Right cardiac atrium (tissue), 5 donors: ENCODE results near the gene BIN1. TPM values are rescaled to one million over a fixed set of nuclear protein-coding genes. Genes with fewer than 3 reads are reported as not detected.

ENCODE experiments used
- ATAC-seq, 2 donors: fragments of 200-7000 bp; cut with Tn5 transposase; one replicate each; pipeline versions ENCODE4 v1.8.0 to v1.9.1; 2020; ENCODE audit warnings: moderate library complexity in 2 of 2, mild to moderate bottlenecking in 1 of 2
- DNase-seq, 3 donors: peaks; one replicate each; pipeline ENCODE4 v3.0.0-alpha.2; 2020
- H3K27ac ChIP-seq: one replicate; pipeline ENCODE4 v1.5.1; 2013; ENCODE audit warnings: mild to moderate bottlenecking, low read length, control low read depth, moderate library complexity
- H3K27me3 ChIP-seq: one replicate; pipeline ENCODE4 v1.6.1; 2013; ENCODE audit not compliant: control insufficient read depth, insufficient read depth
- H3K4me1 ChIP-seq: one replicate; pipeline ENCODE4 v1.6.1; 2013; ENCODE audit warnings: low read length; ENCODE audit not compliant: control insufficient read depth, insufficient read depth
- H3K4me3 ChIP-seq: one replicate; pipeline ENCODE4 v1.5.1; 2013; ENCODE audit warnings: low read length, control low read depth
- H3K9me3 ChIP-seq: one replicate; pipeline ENCODE4 v1.6.1; 2013; ENCODE audit warnings: low read length; ENCODE audit not compliant: control insufficient read depth
- WGBS: extraction: QIAGEN DNeasy Blood & Tissue Kit; methylation state at CpG from one replicate; pipeline ENCODE4 v1.1.7; 2013; 5-methylcytosine and 5-hydroxymethylcytosine counted together
- intact Hi-C, 4 donors: fragments of 100-400 bp; cut with DNase I; formaldehyde crosslinking; loops; one replicate each; pipeline versions ENCODE4 v1.11.0 to v1.14.0; 2022 to 2023
- long read RNA-seq, 4 donors: library from polyadenylated mRNA; unstranded; transcript quantifications; one replicate each; pipeline ENCODE4 v2.0.0, GENCODE V29; 2020 to 2021
- polyA plus RNA-seq: library from polyadenylated mRNA; stranded (reverse); fragments of 200-250 nt; gene quantifications from one replicate; pipeline ENCODE4 v1.2.3, GENCODE V29; 2013
- total RNA-seq, 4 donors: library from RNA; stranded (reverse); fragmentation: NEBNext Ultra II Directional; extraction: Animal tissue kit (Norgen Biotek cat#: 25700); gene quantifications; one replicate each; pipeline ENCODE4 v1.2.1, GENCODE V29; 2021
- donor health status: healthy with polysubstance abuse.
- donor health status: DM: no; HTN: yes; CAD: no.
- donor health status: DM: no; HTN: no; CAD: no.
- donor health status: DM: no; HTN: yes; CAD: no; lungs with severe emphysema.
- donor health status: DM: yes; HTN: yes; CAD: no.

BIN1 gene, protein sequence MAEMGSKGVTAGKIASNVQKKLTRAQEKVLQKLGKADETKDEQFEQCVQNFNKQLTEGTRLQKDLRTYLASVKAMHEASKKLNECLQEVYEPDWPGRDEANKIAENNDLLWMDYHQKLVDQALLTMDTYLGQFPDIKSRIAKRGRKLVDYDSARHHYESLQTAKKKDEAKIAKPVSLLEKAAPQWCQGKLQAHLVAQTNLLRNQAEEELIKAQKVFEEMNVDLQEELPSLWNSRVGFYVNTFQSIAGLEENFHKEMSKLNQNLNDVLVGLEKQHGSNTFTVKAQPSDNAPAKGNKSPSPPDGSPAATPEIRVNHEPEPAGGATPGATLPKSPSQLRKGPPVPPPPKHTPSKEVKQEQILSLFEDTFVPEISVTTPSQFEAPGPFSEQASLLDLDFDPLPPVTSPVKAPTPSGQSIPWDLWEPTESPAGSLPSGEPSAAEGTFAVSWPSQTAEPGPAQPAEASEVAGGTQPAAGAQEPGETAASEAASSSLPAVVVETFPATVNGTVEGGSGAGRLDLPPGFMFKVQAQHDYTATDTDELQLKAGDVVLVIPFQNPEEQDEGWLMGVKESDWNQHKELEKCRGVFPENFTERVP
- total RNA-seq (10 to 100 TPM in 3 of 4 donors, 1 to 10 TPM in 1; 6.6 to 12.0 (median 10.4) TPM), polyA plus RNA-seq (5.9 TPM)
- long read RNA-seq, donor 1, transcript BIN1-209 (15 exons, 2,293 nt) = minor isoform, 9 of 29 reads
- long read RNA-seq, donor 1, transcript BIN1-211 (14 exons, 2,143 nt) = major isoform, 15 of 29 reads
- long read RNA-seq, donor 1, partial matches to known transcripts = 4 of 29 reads
- long read RNA-seq, donor 1, other reads (novel, unspliced or antisense) = 0 of 29 reads
- long read RNA-seq, donor 2, transcript BIN1-209 (15 exons, 2,293 nt) = major isoform, 5 of 11 reads
- long read RNA-seq, donor 2, partial matches to known transcripts = 1 of 11 reads
- long read RNA-seq, donor 2, other reads (novel, unspliced or antisense) = 1 of 11 reads
- long read RNA-seq, donor 3, transcript BIN1-211 (14 exons, 2,143 nt) = major isoform, 18 of 54 reads
- long read RNA-seq, donor 3, transcript BIN1-204 (13 exons, 2,074 nt) = minor isoform, 12 of 54 reads
- long read RNA-seq, donor 3, transcript BIN1-209 (15 exons, 2,293 nt) = minor isoform, 9 of 54 reads
- long read RNA-seq, donor 3, partial matches to known transcripts = 5 of 54 reads
- long read RNA-seq, donor 3, other reads (novel, unspliced or antisense) = 10 of 54 reads
- long read RNA-seq, donor 4, transcript BIN1-211 (14 exons, 2,143 nt) = major isoform, 6 of 9 reads
- long read RNA-seq, donor 4, partial matches to known transcripts = 1 of 9 reads
- long read RNA-seq, donor 4, other reads (novel, unspliced or antisense) = 0 of 9 reads

DNA sequence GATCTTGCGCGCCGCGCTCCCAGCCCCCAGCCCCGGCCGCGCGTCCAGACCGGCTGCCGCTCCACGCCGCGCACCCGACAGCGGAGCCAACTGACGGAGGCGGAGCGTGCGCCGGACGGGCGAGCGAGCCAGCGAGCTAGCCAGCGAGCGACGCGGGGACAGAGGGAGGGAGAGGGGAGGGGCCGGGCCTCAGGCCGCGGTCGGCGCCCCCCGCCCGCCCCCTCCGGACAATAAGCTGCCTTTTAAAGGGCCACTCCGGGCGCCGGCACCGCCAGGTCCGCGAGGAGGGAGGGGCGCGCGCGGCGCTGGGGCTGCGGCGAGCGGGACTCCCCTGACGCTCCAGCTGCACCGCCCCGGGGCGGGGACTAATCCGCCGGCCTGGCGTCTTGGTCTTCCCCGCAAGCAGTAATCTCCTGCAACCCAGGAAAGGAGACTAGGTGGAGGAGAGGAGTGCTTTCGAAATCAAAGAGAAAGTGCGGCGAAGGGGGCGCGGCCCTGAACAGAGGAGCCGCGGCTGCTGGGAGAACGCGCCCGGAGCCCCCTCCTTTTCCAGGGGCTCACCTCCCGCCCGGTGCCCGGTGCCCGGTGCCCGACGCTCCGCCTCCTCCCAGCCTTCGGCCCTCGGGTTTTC, at the start of gene BIN1:
BIN1 (minus strand) TSS at position 164 of the 631 bp plus-strand sequence. CDS start 211 bp downstream, outside the sequence.
- H3K4me1 ChIP-seq = peaks cover 6% of the 10 kb centered on the region
- under 1% methylated on average over 76 of the region's 77 CpGs for WGBS
- H3K4me3 ChIP-seq = peak within 1 kb of the TSS; percentile 65
- no peaks in the 10 kb centered on the region for H3K27me3 ChIP-seq
- H3K27ac ChIP-seq = peak within 1 kb of the TSS; percentile 7
- H3K9me3 ChIP-seq = no peaks in the 10 kb centered on the region
- DNase-seq (peak; percentile 90 to 96 (median 93)), ATAC-seq (peak; percentile 93)
- intact Hi-C loops = no loop called here

DNA sequence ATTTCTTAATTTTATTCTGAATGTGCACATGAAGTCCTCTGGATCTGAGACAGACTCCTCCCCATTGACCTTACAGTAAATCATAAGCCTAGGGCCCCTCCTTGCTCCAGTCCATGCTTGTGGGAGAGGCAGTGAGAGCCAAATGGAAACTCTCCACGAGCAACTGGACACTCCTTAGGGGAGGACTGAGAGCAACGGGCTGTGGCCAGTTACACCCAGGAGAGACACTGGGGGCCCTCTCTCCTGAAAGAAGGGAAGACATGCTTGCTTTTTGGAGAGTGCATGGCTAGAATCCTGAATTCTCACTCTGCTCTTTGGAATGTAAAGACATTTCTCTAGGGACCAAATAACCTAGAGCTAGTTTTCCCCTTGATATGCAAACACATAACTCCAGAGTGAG, 49.0 kb upstream of the BIN1 start:
- intact Hi-C loops = no loop called here
- no peaks in the 10 kb centered on the region for H3K27me3 ChIP-seq
- 41% methylated on average over 2 of the region's 2 CpGs for WGBS
- peak in 2 of 3 donors; percentile 61 to 75 for DNase-seq
- no peak overlapping the region for H3K4me3 ChIP-seq
- H3K27ac ChIP-seq = no peak overlapping the region
- peaks cover 2% of the 10 kb centered on the region for H3K4me1 ChIP-seq
- H3K9me3 ChIP-seq = no peaks in the 10 kb centered on the region
- ATAC-seq = peak; percentile 90 to 94

DNA sequence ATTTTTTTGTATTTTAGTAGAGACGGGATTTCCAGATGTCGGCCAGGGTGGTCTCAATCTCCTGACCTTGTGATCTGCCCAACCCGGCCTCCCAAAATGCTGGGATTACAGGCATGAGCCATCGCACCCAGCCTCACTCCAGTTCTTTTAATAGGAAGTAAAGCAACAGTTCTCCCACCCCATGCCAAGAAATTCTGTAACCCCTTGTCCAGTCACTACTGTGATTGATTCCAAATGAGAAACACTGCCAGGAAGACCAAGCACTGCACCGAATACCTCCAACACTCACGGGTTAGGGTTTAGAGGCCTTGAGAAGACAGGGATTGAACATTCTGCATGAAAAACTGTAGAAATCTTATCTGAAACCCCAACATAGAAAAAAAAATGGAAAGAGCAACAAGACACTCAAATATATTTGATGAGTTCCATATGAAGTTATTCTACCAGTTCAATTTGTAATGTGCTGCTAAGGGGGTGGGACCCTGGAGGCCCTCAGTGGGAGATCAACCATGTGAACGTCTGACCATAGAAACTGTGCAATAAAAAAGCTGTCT, 48.2 kb upstream of the BIN1 start:
- intact Hi-C loops = no loop called here
- Histone ChIP-seq H3K4me3 (no peak overlapping the region), H3K4me1 (peaks cover 2% of the 10 kb centered on the region), H3K9me3 (no peaks in the 10 kb centered on the region), H3K27me3 (no peaks in the 10 kb centered on the region), H3K27ac (no peak overlapping the region)
- 57% methylated on average over 7 of the region's 7 CpGs for WGBS
- DNase-seq (peak in 2 of 3 donors; percentile 41 to 67), ATAC-seq (peak; percentile 58 to 67)

DNA sequence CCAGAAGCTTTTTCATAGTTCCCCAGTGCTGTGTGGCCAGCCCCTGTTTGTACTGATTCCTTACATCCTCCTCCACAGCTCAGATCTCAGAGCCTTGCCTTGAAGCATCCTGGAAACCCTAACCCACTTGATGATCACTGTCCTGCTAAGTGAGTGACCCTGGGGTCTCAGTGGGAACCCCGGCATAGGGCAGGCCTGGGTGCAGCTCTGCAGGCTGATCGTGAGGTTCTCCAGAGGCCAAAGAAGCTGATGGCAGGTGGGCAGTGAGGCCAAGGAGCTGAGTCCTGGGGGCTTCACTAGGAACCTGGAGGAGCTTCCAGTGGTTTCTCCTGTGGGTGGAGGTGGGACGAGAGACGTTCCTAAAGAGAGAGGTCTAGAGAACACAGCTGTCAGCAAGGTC, 47.4 kb upstream of the BIN1 start:
- DNase-seq (no peak), ATAC-seq (no peak)
- H3K27ac ChIP-seq = no peak overlapping the region
- no peak overlapping the region for H3K4me3 ChIP-seq
- WGBS = 80% methylated on average over 4 of the region's 4 CpGs
- peaks cover 2% of the 10 kb centered on the region for H3K4me1 ChIP-seq
- intact Hi-C loops = no loop called here
- no peaks in the 10 kb centered on the region for H3K9me3 ChIP-seq
- H3K27me3 ChIP-seq = no peaks in the 10 kb centered on the region

DNA sequence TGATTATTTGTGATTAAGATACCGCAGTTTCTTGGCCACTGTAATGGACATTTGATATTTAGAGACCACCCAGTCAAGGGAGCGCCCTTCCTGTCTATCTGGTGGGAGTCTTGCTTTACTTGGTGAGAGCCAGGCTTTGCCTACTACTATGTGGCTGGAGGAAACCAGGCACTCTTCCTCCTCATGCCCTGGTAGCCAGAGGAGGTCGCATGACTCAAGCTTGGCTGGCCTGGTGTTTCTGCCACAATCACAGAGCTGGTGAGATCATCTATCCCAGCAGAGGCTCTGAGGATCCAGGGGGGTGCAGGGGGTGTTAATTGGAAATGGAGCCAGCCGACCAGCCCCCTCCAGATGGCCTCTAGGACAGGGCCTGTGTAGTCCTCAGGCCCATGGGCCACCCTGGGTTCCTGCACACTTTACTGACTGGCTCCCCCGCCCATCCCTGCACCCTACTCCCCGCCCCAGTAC, 46.8 kb upstream of the BIN1 start:
- DNase-seq (peak in 1 of 3 donors; percentile 52), ATAC-seq (peak; percentile 34 to 41)
- H3K9me3 ChIP-seq = no peaks in the 10 kb centered on the region
- no peaks in the 10 kb centered on the region for H3K27me3 ChIP-seq
- WGBS = 78% methylated on average over 6 of the region's 6 CpGs
- H3K4me3 ChIP-seq = no peak overlapping the region
- no peak overlapping the region for H3K27ac ChIP-seq
- intact Hi-C loops = no loop called here
- peaks cover 2% of the 10 kb centered on the region for H3K4me1 ChIP-seq

DNA sequence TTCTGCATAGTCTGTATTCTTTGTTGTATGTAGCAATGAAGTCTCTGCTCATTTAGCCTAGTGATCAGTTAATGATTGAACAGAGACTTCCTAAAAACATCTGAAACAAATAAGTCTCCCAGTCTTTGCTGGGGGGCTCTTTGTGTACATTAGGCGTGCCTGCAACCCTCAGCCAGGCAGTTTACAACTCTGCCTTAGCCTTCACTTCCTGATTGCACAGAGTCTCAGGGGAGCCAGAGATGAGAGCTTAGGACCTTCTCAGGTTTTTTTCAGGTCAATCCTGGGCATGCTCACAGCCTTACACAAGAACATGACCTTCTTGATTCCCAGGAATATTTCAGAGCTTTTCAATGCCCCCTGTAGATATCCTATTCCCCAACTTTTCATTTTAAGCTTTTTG, 44.0 kb upstream of the BIN1 start:
- DNase-seq (no peak), ATAC-seq (no peak)
- intact Hi-C loops = no loop called here
- H3K9me3 ChIP-seq = no peaks in the 10 kb centered on the region
- WGBS = 95% methylated on average over 1 of the region's 1 CpG
- no peak overlapping the region for H3K27ac ChIP-seq
- peaks cover 2% of the 10 kb centered on the region for H3K4me1 ChIP-seq
- H3K27me3 ChIP-seq = no peaks in the 10 kb centered on the region
- H3K4me3 ChIP-seq = no peak overlapping the region

DNA sequence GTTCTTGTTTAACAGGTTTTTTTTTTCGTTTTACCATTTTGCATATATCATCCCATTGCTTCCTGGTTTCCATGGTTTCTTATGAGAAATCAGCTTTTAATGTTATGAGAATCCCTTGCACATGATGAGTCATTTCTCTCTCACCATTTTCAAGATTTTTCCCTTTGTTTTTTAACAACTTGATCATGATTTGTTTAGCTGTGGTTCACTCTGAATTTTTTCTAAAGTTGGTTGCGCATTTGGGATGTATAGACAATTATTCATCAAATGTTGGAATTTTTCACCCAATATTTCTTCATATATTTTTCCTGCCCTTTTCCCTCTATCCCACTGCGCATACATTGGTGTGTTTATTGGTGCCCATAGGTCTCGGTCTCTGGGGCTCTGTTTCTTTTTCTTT, 42.4 kb upstream of the BIN1 start:
- no peak overlapping the region for H3K4me3 ChIP-seq
- intact Hi-C loops = no loop called here
- ATAC-seq (no peak), DNase-seq (no peak)
- H3K9me3 ChIP-seq = no peaks in the 10 kb centered on the region
- H3K27me3 ChIP-seq = no peaks in the 10 kb centered on the region
- H3K27ac ChIP-seq = no peak overlapping the region
- peaks cover under 1% of the 10 kb centered on the region for H3K4me1 ChIP-seq
- WGBS = 91% methylated on average over 4 of the region's 4 CpGs

DNA sequence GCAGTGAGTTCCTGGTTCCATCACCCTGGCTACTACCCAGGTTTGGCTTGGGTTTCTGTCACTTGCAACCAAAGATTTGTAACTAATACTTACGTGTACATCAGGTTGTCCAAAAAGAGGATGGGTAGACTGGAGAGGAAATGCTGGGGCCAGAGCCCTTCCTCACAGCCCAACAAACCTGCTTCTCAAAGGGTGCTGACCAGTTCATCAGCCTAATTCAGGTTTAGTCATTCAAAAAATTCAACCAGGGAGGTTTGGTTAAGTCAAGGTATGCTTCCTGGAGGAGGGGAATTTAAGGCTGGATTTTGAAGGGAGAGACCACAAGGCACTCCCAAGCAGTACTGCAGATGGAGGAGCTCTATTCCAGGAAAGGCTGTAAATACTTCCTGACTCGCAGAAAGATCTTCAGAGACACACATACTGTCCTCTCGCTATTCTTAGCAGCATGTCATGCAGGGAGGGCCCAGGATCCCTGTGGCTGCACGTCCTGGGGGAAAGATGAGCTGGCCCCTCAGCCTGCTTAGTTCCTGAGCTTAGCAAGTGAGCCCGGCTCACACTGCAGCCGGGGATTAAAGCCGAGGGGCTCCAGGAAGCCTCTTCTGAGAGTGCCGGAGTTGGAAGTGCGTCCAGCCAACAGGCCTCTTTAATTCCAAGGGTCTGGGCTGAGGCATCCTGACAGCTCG, 40.0 kb upstream of the BIN1 start:
- no peak overlapping the region for H3K27ac ChIP-seq
- intact Hi-C loops = no loop called here
- ATAC-seq (no peak), DNase-seq (no peak)
- H3K4me3 ChIP-seq = no peak overlapping the region
- no peaks in the 10 kb centered on the region for H3K4me1 ChIP-seq
- H3K9me3 ChIP-seq = no peaks in the 10 kb centered on the region
- no peaks in the 10 kb centered on the region for H3K27me3 ChIP-seq
- 74% methylated on average over 10 of the region's 10 CpGs for WGBS

DNA sequence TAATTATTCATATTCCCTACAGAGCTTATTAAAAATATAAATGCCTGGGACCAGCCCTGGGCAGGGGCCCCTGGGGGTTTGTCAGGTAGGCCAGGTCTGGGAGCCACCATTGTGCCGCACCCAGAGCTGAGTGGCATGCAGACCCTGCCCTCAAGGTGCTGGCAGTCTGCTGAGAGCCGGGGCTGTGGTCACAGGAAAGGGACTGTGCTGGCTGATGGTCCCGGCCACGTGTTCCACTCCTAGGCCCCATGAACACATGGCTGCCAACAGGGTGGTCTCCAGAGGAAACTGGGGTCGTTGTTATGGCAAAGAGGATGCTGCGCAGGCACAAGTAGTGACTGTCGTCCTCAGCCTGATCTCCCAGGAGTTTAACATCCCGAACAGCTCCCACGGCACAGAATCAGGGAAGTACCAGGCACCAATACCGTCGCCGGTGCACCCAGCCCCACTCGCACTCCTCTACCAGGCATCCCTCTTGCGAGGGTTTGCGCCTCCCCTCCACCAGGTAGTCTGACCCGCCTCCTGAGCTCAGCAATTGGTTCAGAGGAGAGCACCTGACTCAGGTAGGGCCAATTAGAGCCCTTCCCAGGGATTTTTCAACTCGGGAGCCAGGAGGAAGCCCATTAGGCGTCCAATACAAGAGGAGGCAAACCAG, 39.2 kb upstream of the BIN1 start:
- WGBS = 89% methylated on average over 18 of the region's 18 CpGs
- intact Hi-C loops = no loop called here
- Histone ChIP-seq H3K9me3 (no peaks in the 10 kb centered on the region), H3K27me3 (no peaks in the 10 kb centered on the region), H3K4me1 (no peaks in the 10 kb centered on the region), H3K4me3 (no peak overlapping the region), H3K27ac (no peak overlapping the region)
- ATAC-seq (peak in 1 of 2 donors; percentile 19), DNase-seq (no peak)
